ENCODE measurements around the gene DDX50. TPM values are rescaled to one million over a fixed set of nuclear protein-coding genes. Genes with fewer than 3 reads are reported as not detected.

Gene DDX50, protein sequence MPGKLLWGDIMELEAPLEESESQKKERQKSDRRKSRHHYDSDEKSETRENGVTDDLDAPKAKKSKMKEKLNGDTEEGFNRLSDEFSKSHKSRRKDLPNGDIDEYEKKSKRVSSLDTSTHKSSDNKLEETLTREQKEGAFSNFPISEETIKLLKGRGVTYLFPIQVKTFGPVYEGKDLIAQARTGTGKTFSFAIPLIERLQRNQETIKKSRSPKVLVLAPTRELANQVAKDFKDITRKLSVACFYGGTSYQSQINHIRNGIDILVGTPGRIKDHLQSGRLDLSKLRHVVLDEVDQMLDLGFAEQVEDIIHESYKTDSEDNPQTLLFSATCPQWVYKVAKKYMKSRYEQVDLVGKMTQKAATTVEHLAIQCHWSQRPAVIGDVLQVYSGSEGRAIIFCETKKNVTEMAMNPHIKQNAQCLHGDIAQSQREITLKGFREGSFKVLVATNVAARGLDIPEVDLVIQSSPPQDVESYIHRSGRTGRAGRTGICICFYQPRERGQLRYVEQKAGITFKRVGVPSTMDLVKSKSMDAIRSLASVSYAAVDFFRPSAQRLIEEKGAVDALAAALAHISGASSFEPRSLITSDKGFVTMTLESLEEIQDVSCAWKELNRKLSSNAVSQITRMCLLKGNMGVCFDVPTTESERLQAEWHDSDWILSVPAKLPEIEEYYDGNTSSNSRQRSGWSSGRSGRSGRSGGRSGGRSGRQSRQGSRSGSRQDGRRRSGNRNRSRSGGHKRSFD
- 22.3 and 29.2 TPM in 2 replicates for total RNA-seq

DNA sequence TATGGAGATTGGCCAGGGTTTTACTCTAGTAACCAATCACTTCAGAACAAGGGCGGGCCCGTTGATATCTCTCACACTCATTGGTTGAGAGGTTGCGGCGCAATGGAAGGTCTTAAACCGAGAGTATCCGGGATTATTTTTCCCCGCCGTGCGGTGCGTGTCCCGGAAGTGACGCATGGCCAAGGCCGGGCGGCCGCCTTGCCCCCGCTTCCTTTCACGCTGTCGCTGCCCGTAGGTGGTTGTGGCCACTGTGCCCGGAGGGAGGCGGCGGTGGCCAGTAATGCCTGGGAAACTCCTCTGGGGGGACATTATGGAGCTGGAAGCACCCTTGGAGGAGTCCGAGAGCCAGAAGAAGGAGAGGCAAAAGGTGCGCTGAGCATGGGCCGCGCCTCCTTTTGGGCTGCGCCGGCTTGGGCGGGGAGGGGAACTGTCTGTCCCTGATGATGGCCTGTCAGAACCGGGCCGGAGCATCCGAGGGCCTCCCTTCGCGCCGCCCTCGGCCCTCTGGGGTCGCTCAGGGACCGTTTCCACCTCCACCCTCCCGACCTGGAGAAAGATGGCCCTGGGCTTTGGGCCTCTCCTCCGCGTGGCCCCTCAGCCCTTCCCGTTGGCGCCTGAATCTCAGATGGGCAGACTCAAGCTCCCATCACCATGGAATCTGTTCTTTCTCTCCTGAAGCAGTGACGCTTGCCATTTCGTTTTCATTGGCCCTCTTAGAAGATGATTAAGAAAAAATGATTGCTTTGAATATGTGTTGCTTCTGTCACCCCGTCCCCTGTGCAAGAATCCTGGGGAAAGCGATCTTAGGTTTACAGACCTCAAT is at the start of gene DDX50:
Gene DDX50, plus strand, starts transcription at position 211 of the 823 bp plus-strand sequence. Its CDS starts 70 bp downstream, at position 281.

DNA sequence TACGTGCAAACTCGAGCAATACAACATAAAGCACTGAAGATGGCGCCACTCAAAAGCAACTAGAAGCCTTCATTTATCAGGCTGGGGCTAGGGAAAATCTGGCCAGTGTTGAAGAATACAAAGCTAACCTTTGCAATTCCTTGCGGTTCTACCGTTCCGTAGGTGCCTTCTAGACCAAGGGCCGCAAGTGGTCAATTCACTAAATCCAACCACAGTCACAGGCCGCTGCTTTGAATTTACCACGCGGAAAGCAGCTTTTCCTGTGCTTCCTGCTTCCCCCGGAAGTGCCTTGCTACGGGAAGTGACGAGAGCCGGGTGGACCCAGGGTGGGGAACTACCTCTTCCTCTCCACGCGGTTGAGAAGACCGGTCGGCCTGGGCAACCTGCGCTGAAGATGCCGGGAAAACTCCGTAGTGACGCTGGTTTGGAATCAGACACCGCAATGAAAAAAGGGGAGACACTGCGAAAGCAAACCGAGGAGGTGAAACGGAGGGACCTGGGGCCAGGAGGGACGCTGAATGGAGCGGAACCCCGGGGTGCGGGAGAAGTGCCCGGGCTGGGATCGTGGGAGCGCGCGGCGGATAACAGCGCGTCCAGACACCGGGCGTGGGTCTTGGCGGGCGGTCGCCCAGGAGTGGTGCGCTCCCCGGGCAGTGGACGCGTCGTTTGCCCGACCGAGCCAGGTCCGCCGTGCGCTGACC is 54.9 kb downstream of the DDX50 start, which contains the start of gene DDX21:
Gene DDX21, plus strand, starts transcription at position 339 of the 701 bp plus-strand sequence. Its CDS starts 56 bp downstream, at position 395.

DNA sequence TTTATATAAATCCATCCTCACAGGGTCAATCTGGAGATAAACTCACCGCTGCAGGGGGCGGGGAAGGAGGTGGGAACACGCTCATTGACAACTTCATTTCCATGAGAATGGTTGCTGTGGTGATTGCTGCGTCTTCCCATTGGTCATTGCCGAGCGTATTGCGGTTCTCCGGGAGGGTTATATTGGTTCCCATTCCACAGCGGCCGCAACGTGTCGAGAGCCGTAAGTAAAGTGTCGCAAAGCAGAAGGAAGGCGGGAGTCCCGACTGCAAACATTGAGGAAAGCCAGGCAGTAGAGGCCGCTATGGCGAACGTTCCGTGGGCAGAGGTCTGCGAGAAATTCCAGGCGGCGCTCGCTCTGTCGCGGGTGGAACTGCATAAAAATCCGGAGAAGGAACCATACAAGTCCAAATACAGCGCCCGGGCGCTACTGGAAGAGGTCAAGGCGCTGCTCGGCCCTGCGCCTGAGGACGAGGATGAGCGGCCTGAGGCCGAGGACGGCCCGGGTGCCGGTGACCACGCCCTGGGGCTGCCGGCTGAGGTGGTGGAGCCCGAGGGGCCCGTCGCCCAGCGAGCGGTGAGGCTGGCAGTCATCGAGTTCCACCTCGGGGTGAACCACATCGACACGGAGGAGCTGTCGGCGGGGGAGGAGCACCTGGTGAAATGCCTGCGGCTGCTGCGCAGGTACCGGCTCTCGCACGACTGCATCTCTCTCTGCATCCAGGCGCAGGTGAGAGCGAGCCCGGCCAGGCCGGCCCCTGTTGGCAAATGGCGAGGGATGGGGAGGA is 87.6 kb downstream of the DDX50 start, which contains the start of gene KIFBP:
Gene KIFBP, plus strand, starts transcription at position 274 of the 787 bp plus-strand sequence. Its CDS starts 30 bp downstream, at position 304.

Other genes with a start within 250 kb of the DDX50 start
- gene CCAR1, start 180.1 kb upstream of the DDX50 start, total RNA-seq: 31.3 and 33.6 TPM in 2 replicates
- gene STOX1, start 73.8 kb upstream of the DDX50 start, total RNA-seq: 0.59 TPM in 1 of 2 replicates, not detected in the other
- 103 and 105 TPM in 2 replicates for gene DDX21, start 54.9 kb downstream of the DDX50 start, total RNA-seq
- 53.7 and 55.9 TPM in 2 replicates for gene KIFBP, start 87.5 kb downstream of the DDX50 start, total RNA-seq
- gene SRGN, start 186.8 kb downstream of the DDX50 start, total RNA-seq: 1,443 and 1,601 TPM in 2 replicates
- 39.3 and 40.4 TPM in 2 replicates for gene VPS26A, start 222.9 kb downstream of the DDX50 start, total RNA-seq